HCT116 (cell line): ENCODE results near the gene GALNS. TPM values are rescaled to one million over a fixed set of nuclear protein-coding genes. Genes with fewer than 3 reads are reported as not detected.

Source experiments
- ATAC-seq: fragments of 200-7000 bp; cut with Tn5 transposase; 2 replicates; pipeline ENCODE4 v1.9.1; 2020; ENCODE audit warnings: mild to moderate bottlenecking, moderate library complexity
- BruUV-seq: library from RNA; stranded (reverse); fragments of 400-500 nt; replicated peaks from 2 replicates; lab custom pipeline; 2021; lab: Mats Ljungman, UMichigan
- CTCF ChIA-PET: fragments of 300-600 bp; sonication (Branson Sonifier 250); formaldehyde crosslinking; loops from one replicate; lab custom pipeline; 2021; ENCODE audit warnings: antibody characterized with exemption; lab: Charles Lee
- POLR2A ChIA-PET: fragments of 300-600, 350-600 bp; sonication (Branson Sonifier 250); formaldehyde crosslinking; loops from one replicate; lab custom pipeline; 2021; ENCODE audit warnings: antibody characterized with exemption; lab: Charles Lee
- RAD21 ChIA-PET, 2 experiments: fragments of 300-600 bp; sonication (Branson Sonifier 250); formaldehyde crosslinking; loops; one replicate each; lab custom pipeline; 2023; ENCODE audit warnings: low total read pairs in 2 of 2; ENCODE audit not compliant: uncharacterized antibody in 2 of 2, unreplicated experiment in 2 of 2, low non-redundant PET in 1 of 2; lab: Charles Lee
- DNase-seq: peaks from one replicate; pipeline ENCODE4 v3.0.0-alpha.2; 2010; ENCODE audit warnings: low read depth, low spot score
- H2AFZ ChIP-seq: fragments of 200-600 bp; shearing (Covaris generic), sonication (generic); 2 replicates; pipeline ENCODE4 v1.6.1; 2017; ENCODE audit warnings: low read depth, mixed run types, mixed read lengths, antibody characterized with exemption, low read length; ENCODE audit not compliant: poor library complexity, severe bottlenecking
- H3K27ac ChIP-seq: 2 replicates; pipeline ENCODE4 v1.5.1; 2012; ENCODE audit warnings: low read depth, low read length
- H3K27me3 ChIP-seq: fragments of 200-600 bp; sonication (generic); 2 replicates; pipeline ENCODE4 v1.6.1; 2016; ENCODE audit warnings: mixed run types, low read length, mixed read lengths; ENCODE audit not compliant: insufficient read depth
- H3K36me3 ChIP-seq, 2 experiments: fragments of 200-500 bp in 1 of 2; fragments of 200-600 bp in 1 of 2; sonication (Bioruptor generic) in 1 of 2; sonication (generic) in 1 of 2; 2 replicates each; pipeline versions ENCODE4 v1.5.1 to v1.6.1; 2014 to 2016; ENCODE audit warnings: low read length in 2 of 2, inconsistent platforms in 1 of 2, mixed read lengths in 1 of 2, mixed run types in 1 of 2; ENCODE audit not compliant: insufficient read depth in 2 of 2, control insufficient read depth in 1 of 2
- H3K4me1 ChIP-seq, 2 experiments: fragments of 200-600 bp in 1 of 2; sonication (generic) in 1 of 2; 2 replicates each; pipeline versions ENCODE4 v1.5.1 to v1.6.1; 2012 to 2017; ENCODE audit warnings: low read length in 2 of 2, inconsistent platforms in 1 of 2, mild to moderate bottlenecking in 1 of 2, mixed read lengths in 1 of 2, mixed run types in 1 of 2, moderate library complexity in 1 of 2; ENCODE audit not compliant: insufficient read depth in 2 of 2, control insufficient read depth in 1 of 2
- H3K4me2 ChIP-seq: fragments of 200-600 bp; sonication (generic); 2 replicates; pipeline ENCODE4 v1.6.1; 2017; ENCODE audit warnings: mixed run types, low read length, mixed read lengths
- H3K4me3 ChIP-seq, 2 experiments: fragments of 200-600 bp in 1 of 2; sonication (generic) in 1 of 2; replicated peaks in 1 of 2; 2 replicates each; pipeline ENCODE4 v1.5.1; 2011 to 2016; ENCODE audit warnings: low read length in 2 of 2, control low read depth in 1 of 2, low read depth in 1 of 2, mild to moderate bottlenecking in 1 of 2, mixed read lengths in 1 of 2, mixed run types in 1 of 2
- H3K79me2 ChIP-seq: fragments of 200-600 bp; sonication (generic); 2 replicates; pipeline ENCODE4 v1.6.1; 2017; ENCODE audit warnings: mild to moderate bottlenecking, mixed run types, low read length, moderate library complexity, mixed read lengths; ENCODE audit not compliant: insufficient read depth
- H3K9ac ChIP-seq: fragments of 200-600 bp; sonication (generic); 2 replicates; pipeline ENCODE4 v1.6.1; 2016; ENCODE audit warnings: low read length, mixed read lengths
- H3K9me2 ChIP-seq: fragments of 200-600 bp; sonication (generic), shearing (Covaris generic); 2 replicates; pipeline ENCODE4 v1.6.1; 2017; ENCODE audit warnings: mixed run types, mild to moderate bottlenecking, moderate library complexity; ENCODE audit not compliant: insufficient read depth
- H3K9me3 ChIP-seq, 2 experiments: fragments of 200-500 bp in 1 of 2; fragments of 200-600 bp in 1 of 2; sonication (Bioruptor generic) in 1 of 2; sonication (generic) in 1 of 2; 2 replicates each; pipeline ENCODE4 v1.6.1; 2014 to 2017; ENCODE audit warnings: low read length in 2 of 2, mixed read lengths in 2 of 2, inconsistent platforms in 1 of 2, low read depth in 1 of 2, mild to moderate bottlenecking in 1 of 2, mixed run types in 1 of 2, moderate library complexity in 1 of 2; ENCODE audit not compliant: control insufficient read depth in 1 of 2, insufficient read depth in 1 of 2
- H4K20me1 ChIP-seq: fragments of 200-600 bp; sonication (generic), shearing (Covaris generic); 2 replicates; pipeline ENCODE4 v1.6.1; 2017; ENCODE audit warnings: mixed run types, mild to moderate bottlenecking, moderate library complexity; ENCODE audit not compliant: insufficient read depth
- EZH2 ChIP-seq: fragments of 200-600 bp; sonication (generic); IDR thresholded peaks from 2 replicates; pipeline ENCODE4 v1.6.1; 2017; ENCODE audit warnings: antibody characterized with exemption, mixed run types
- YY1 ChIP-seq: IDR thresholded peaks from 2 replicates; pipeline ENCODE4 v1.6.1; 2011; ENCODE audit warnings: low read length, low read depth, moderate library complexity, mild to moderate bottlenecking; ENCODE audit not compliant: insufficient replicate concordance; ENCODE audit errors: extremely low read depth
- ZNF274 ChIP-seq: fragments of 200-500 bp; sonication (Bioruptor generic); IDR thresholded peaks from 2 replicates; pipeline ENCODE4 v1.6.1; 2014; ENCODE audit warnings: mild to moderate bottlenecking, low read depth, low read length, inconsistent platforms
- intact Hi-C: fragments of 100-400 bp; cut with micrococcal nuclease; formaldehyde crosslinking; loops from 2 replicates; pipeline ENCODE4 v1.10.0; 2022
- total RNA-seq: library from RNA; stranded (reverse); gene quantifications from one replicate; pipeline ENCODE4 v1.2.1, GENCODE V29; 2021; ENCODE audit not compliant: unreplicated experiment
- TF ChIP-seq, protein P1 (sequence below): IDR thresholded peaks from 2 replicates; pipeline ENCODE4 v1.6.1; 2012; ENCODE audit warnings: low read depth
- TF ChIP-seq, protein P2 (sequence below), 3 experiments: fragments of 200-600 bp in 1 of 3; sonication (generic) in 1 of 3; IDR thresholded peaks in 2 of 3; conservative IDR thresholded peaks in 1 of 3; 2 replicates each; pipeline ENCODE4 v1.5.1; 2012 to 2017; ENCODE audit warnings: low read depth in 2 of 3, low read length in 2 of 3, antibody characterized with exemption in 1 of 3, borderline replicate concordance in 1 of 3, control low read depth in 1 of 3, mild to moderate bottlenecking in 1 of 3, mixed read lengths in 1 of 3, mixed run types in 1 of 3, moderate library complexity in 1 of 3; ENCODE audit not compliant: insufficient read depth in 1 of 3

GALNS gene
- total RNA-seq, 1 experiment from 2014 or later: 44.6 TPM

DNA sequence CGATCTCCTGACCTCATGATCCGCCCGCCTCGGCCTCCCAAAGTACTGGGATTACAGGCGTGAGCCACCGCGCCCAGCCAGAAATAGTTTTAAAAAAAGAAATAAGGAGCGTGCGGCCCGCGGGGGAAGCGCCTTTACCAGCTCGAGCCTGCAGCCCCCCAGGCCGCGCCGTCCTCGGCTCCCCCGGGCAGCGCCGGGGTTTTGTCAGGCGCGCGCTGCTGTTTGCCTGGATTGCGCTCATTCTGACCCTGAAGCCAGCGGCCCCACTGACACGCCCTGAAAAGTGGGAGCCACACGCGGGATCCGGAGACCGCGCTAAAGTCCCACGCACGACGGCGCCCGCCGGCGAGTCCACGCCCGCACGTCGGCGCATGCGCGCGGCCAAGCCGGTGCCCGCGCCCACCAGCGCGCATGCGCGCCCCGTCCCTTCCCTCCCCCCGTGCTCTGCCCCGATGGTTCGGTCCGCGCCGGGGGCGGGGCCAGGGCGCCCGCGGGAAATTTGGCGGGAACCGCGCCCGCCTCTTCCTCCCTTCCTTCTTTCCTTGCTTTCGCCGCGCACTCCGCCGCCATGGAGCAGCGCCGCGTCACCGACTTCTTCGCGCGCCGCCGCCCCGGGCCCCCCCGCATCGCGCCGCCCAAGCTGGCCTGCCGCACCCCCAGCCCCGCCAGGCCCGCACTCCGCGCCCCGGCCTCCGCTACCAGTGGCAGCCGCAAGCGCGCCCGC is 53.3 kb downstream of the GALNS start, which contains the start of gene CDT1 (continued):
- TF ChIP-seq EZH2: no peak

DNA sequence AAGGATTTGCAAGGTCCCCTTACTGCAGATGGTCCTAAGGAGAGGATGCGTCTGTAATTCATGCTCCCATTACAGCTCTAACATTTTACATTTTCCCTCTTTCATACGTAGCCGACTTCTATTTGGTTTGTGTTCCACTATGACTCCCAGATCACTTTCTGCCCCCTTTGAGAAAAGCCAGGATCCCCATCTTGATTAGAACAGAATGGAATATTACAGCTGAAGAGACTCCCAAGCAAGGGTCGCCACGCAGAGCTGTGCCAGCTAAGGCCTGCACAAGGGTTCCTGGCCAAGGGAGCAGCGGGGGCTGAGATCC is 56.5 kb downstream of the GALNS start:
- peaks cover 15 to 31% of the 10 kb centered on the region in 2 experiments for H3K4me1 ChIP-seq
- no peak overlapping the region for H2AFZ ChIP-seq
- H3K9me3 ChIP-seq: no peaks in the 10 kb centered on the region
- RAD21 ChIA-PET: no interaction called here
- H3K27me3 ChIP-seq: no peaks in the 10 kb centered on the region
- no peak overlapping the region for H3K27ac ChIP-seq
- ATAC-seq: no peak
- no peaks in the 10 kb centered on the region for H3K9me2 ChIP-seq
- no peak overlapping the region for H3K4me3 ChIP-seq
- no peak overlapping the region for H3K9ac ChIP-seq
- TF ChIP-seq YY1 (no peak), ZNF274 (no peak)
- TF ChIP-seq, protein P1, sequence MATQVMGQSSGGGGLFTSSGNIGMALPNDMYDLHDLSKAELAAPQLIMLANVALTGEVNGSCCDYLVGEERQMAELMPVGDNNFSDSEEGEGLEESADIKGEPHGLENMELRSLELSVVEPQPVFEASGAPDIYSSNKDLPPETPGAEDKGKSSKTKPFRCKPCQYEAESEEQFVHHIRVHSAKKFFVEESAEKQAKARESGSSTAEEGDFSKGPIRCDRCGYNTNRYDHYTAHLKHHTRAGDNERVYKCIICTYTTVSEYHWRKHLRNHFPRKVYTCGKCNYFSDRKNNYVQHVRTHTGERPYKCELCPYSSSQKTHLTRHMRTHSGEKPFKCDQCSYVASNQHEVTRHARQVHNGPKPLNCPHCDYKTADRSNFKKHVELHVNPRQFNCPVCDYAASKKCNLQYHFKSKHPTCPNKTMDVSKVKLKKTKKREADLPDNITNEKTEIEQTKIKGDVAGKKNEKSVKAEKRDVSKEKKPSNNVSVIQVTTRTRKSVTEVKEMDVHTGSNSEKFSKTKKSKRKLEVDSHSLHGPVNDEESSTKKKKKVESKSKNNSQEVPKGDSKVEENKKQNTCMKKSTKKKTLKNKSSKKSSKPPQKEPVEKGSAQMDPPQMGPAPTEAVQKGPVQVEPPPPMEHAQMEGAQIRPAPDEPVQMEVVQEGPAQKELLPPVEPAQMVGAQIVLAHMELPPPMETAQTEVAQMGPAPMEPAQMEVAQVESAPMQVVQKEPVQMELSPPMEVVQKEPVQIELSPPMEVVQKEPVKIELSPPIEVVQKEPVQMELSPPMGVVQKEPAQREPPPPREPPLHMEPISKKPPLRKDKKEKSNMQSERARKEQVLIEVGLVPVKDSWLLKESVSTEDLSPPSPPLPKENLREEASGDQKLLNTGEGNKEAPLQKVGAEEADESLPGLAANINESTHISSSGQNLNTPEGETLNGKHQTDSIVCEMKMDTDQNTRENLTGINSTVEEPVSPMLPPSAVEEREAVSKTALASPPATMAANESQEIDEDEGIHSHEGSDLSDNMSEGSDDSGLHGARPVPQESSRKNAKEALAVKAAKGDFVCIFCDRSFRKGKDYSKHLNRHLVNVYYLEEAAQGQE: no peak
- TF ChIP-seq, protein P2, sequence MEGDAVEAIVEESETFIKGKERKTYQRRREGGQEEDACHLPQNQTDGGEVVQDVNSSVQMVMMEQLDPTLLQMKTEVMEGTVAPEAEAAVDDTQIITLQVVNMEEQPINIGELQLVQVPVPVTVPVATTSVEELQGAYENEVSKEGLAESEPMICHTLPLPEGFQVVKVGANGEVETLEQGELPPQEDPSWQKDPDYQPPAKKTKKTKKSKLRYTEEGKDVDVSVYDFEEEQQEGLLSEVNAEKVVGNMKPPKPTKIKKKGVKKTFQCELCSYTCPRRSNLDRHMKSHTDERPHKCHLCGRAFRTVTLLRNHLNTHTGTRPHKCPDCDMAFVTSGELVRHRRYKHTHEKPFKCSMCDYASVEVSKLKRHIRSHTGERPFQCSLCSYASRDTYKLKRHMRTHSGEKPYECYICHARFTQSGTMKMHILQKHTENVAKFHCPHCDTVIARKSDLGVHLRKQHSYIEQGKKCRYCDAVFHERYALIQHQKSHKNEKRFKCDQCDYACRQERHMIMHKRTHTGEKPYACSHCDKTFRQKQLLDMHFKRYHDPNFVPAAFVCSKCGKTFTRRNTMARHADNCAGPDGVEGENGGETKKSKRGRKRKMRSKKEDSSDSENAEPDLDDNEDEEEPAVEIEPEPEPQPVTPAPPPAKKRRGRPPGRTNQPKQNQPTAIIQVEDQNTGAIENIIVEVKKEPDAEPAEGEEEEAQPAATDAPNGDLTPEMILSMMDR (IDR thresholded peaks at IDR 0.05 in 2 of 3, conservative IDR thresholded peaks at IDR 0.05 in 1 of 3; ENCODE audit: borderline replicate concordance in 1 of 3, insufficient read depth in 1 of 3, low read depth in 2 of 3, low read length in 2 of 3): no peak
- peaks cover 0 to 7% of the 10 kb centered on the region in 2 experiments; a peak in 1 of 4 replicates for H3K36me3 ChIP-seq
- peaks cover 9% of the 10 kb centered on the region; the same call in 1 of the 2 replicates for H4K20me1 ChIP-seq
- no peak for DNase-seq
- intact Hi-C loops: loop anchor here (5.0 kb wide), 1 partner anchor 63 kb away; no protein-coding TSS in a partner anchor
- CTCF ChIA-PET: interaction anchor here (1.7 kb wide), 1 partner anchor 12 kb away, joined by 4 read pairs; no protein-coding TSS in a partner anchor
- no peak overlapping the region for H3K4me2 ChIP-seq
- no TSS peak for BruUV-seq
- peaks cover 18% of the 10 kb centered on the region for H3K79me2 ChIP-seq
- POLR2A ChIA-PET: interaction anchor here (1.1 to 1.8 kb wide), 4 partner anchors 8 to 18 kb away, joined by 3 to 6 read pairs (median 4); no protein-coding TSS in a partner anchor
